ENCODE data around the gene SNX20. TPM values are rescaled to one million over a fixed set of nuclear protein-coding genes. Genes with fewer than 3 reads are reported as not detected.

The SNX20 gene
- total RNA-seq, 1 donor from 2014 or later, result not detected

- H3K4me2 ChIP-seq (ENCODE audit: low read length), result no peak overlapping the region
- no peaks in the 10 kb centered on the region for H3K36me3 ChIP-seq (ENCODE audit: insufficient read depth, low read length)
- H3K9me3 Mint-ChIP-seq (ENCODE audit: unreplicated experiment), result peaks cover 1% of the 10 kb centered on the region
- no peak overlapping the region for H3K4me3 Mint-ChIP-seq (ENCODE audit: unreplicated experiment)
- no peaks in the 10 kb centered on the region for H3K27me3 ChIP-seq (ENCODE audit: insufficient read depth, low read length)
- H3K36me3 Mint-ChIP-seq (ENCODE audit: low read depth, unreplicated experiment), result no peaks in the 10 kb centered on the region
- peaks cover 49% of the 10 kb centered on the region for H3K27me3 Mint-ChIP-seq (ENCODE audit: low read depth, unreplicated experiment)
- H2AFZ ChIP-seq (ENCODE audit: low read depth, low read length), result no peak overlapping the region
- H3K4me1 ChIP-seq (ENCODE audit: insufficient read depth, low read length), result no peaks in the 10 kb centered on the region
- FAIRE-seq (no peak), DNase-seq (ENCODE audit: low read depth) (no peak)
- no peak overlapping the region for H3K4me3 ChIP-seq (ENCODE audit: insufficient read depth, low read depth, low read length)
- no peak overlapping the region for H3K27ac ChIP-seq (ENCODE audit: low read depth, low read length)
- no peaks in the 10 kb centered on the region for H3K4me1 Mint-ChIP-seq (ENCODE audit: low read depth, unreplicated experiment)
- no peaks in the 10 kb centered on the region for H3K79me2 ChIP-seq (ENCODE audit: insufficient read depth, low read length)
- no peak overlapping the region for H3K27ac Mint-ChIP-seq (ENCODE audit: unreplicated experiment)
- TF ChIP-seq, protein P1, sequence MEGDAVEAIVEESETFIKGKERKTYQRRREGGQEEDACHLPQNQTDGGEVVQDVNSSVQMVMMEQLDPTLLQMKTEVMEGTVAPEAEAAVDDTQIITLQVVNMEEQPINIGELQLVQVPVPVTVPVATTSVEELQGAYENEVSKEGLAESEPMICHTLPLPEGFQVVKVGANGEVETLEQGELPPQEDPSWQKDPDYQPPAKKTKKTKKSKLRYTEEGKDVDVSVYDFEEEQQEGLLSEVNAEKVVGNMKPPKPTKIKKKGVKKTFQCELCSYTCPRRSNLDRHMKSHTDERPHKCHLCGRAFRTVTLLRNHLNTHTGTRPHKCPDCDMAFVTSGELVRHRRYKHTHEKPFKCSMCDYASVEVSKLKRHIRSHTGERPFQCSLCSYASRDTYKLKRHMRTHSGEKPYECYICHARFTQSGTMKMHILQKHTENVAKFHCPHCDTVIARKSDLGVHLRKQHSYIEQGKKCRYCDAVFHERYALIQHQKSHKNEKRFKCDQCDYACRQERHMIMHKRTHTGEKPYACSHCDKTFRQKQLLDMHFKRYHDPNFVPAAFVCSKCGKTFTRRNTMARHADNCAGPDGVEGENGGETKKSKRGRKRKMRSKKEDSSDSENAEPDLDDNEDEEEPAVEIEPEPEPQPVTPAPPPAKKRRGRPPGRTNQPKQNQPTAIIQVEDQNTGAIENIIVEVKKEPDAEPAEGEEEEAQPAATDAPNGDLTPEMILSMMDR (IDR thresholded peaks at IDR 0.05; ENCODE audit: insufficient read depth, low read depth, low read length), result no peak
- TF ChIP-seq EZH2 (IDR thresholded peaks at IDR 0.05; ENCODE audit: insufficient read depth, low read length), result no peak
- no peaks in the 10 kb centered on the region for H4K20me1 ChIP-seq (ENCODE audit: insufficient read depth, low read length)
- no peaks in the 10 kb centered on the region for H3K9me3 ChIP-seq (ENCODE audit: insufficient read depth, low read depth, low read length)
- no peak overlapping the region for H3K9ac ChIP-seq (ENCODE audit: low read length)
Measured at GRCh38 chr16:50643192-50643591, 37.9 kb downstream of the SNX20 start.

DNA sequence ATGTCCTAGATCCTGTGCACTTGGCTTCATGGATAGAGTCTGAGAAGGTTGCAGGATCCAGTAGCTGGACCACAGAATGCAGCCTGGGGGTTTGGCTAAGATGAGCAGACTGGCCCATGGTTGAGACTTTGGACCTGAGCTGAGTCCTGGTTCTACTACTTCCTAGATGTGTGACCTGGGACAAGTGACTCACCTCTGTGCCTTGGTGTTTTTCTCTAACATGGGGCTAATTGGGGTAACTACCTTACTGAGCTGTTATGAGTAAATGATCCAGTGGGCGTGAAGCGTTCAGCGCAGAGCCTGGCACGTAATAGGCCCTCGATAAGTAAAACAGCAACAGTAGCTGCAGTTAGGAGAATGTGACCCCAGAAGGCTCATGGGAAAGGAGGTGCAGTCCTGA lies 38.8 kb downstream of the SNX20 start:
- TF ChIP-seq, protein P1 (IDR thresholded peaks at IDR 0.05; ENCODE audit: insufficient read depth, low read depth, low read length), result no peak
- TF ChIP-seq EZH2 (IDR thresholded peaks at IDR 0.05; ENCODE audit: insufficient read depth, low read length), result no peak
- H3K4me3 Mint-ChIP-seq (ENCODE audit: unreplicated experiment), result no peak overlapping the region
- DNase-seq (ENCODE audit: low read depth) (no peak), FAIRE-seq (no peak)
- no peaks in the 10 kb centered on the region for H3K9me3 ChIP-seq (ENCODE audit: insufficient read depth, low read depth, low read length)
- no peak overlapping the region for H3K9ac ChIP-seq (ENCODE audit: low read length)
- no peak overlapping the region for H3K27ac ChIP-seq (ENCODE audit: low read depth, low read length)
- H3K27me3 ChIP-seq (ENCODE audit: insufficient read depth, low read length), result no peaks in the 10 kb centered on the region
- no peak overlapping the region for H2AFZ ChIP-seq (ENCODE audit: low read depth, low read length)
- H4K20me1 ChIP-seq (ENCODE audit: insufficient read depth, low read length), result no peaks in the 10 kb centered on the region
- no peaks in the 10 kb centered on the region for H3K36me3 ChIP-seq (ENCODE audit: insufficient read depth, low read length)
- peaks cover 50% of the 10 kb centered on the region for H3K27me3 Mint-ChIP-seq (ENCODE audit: low read depth, unreplicated experiment)
- H3K4me3 ChIP-seq (ENCODE audit: insufficient read depth, low read depth, low read length), result no peak overlapping the region
- H3K27ac Mint-ChIP-seq (ENCODE audit: unreplicated experiment), result no peak overlapping the region
- no peak overlapping the region for H3K4me2 ChIP-seq (ENCODE audit: low read length)
- no peaks in the 10 kb centered on the region for H3K36me3 Mint-ChIP-seq (ENCODE audit: low read depth, unreplicated experiment)
- no peaks in the 10 kb centered on the region for H3K9me3 Mint-ChIP-seq (ENCODE audit: unreplicated experiment)
- H3K79me2 ChIP-seq (ENCODE audit: insufficient read depth, low read length), result no peaks in the 10 kb centered on the region
- H3K4me1 ChIP-seq (ENCODE audit: insufficient read depth, low read length), result no peaks in the 10 kb centered on the region
- no peaks in the 10 kb centered on the region for H3K4me1 Mint-ChIP-seq (ENCODE audit: low read depth, unreplicated experiment)

DNA sequence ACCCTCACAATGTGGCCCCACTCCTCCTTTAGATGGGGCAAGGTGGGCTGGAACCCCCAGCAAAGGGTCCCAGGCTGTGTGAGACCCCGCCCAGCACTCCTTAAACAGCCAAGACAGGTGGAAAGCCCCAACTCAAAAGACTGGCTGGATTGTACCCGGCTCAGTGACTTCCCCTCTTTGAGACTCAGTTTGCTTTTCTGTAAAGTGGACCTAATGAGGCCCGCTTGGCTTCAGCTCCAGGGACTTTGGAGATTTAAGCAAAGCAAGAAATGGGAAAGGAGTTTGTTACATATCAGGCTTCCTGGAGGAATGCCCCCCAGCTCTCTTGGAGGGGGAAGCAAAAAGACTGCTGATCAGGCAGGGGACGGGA lies 39.3 kb downstream of the SNX20 start:
- H3K27ac Mint-ChIP-seq (ENCODE audit: unreplicated experiment), result no peak overlapping the region
- no peak for FAIRE-seq

More for the DNA sequence above, 39.3 kb downstream of the SNX20 start:
- Histone ChIP-seq H3K36me3 (ENCODE audit: insufficient read depth, low read length) (no peaks in the 10 kb centered on the region), H3K27me3 (ENCODE audit: insufficient read depth, low read length) (no peaks in the 10 kb centered on the region), H2AFZ (ENCODE audit: low read depth, low read length) (no peak overlapping the region), H3K4me3 (ENCODE audit: insufficient read depth, low read depth, low read length) (no peak overlapping the region), H3K9ac (ENCODE audit: low read length) (no peak overlapping the region), H3K79me2 (ENCODE audit: insufficient read depth, low read length) (no peaks in the 10 kb centered on the region), H3K4me1 (ENCODE audit: insufficient read depth, low read length) (no peaks in the 10 kb centered on the region), H3K27ac (ENCODE audit: low read depth, low read length) (no peak overlapping the region), H3K9me3 (ENCODE audit: insufficient read depth, low read depth, low read length) (no peaks in the 10 kb centered on the region), H4K20me1 (ENCODE audit: insufficient read depth, low read length) (no peaks in the 10 kb centered on the region), H3K4me2 (ENCODE audit: low read length) (no peak overlapping the region)
- Mint-ChIP-seq H3K4me3 (ENCODE audit: unreplicated experiment) (no peak overlapping the region), H3K9me3 (ENCODE audit: unreplicated experiment) (no peaks in the 10 kb centered on the region), H3K4me1 (ENCODE audit: low read depth, unreplicated experiment) (no peaks in the 10 kb centered on the region), H3K36me3 (ENCODE audit: low read depth, unreplicated experiment) (no peaks in the 10 kb centered on the region), H3K27me3 (ENCODE audit: low read depth, unreplicated experiment) (peaks cover 46% of the 10 kb centered on the region)
- no peak for DNase-seq (ENCODE audit: low read depth)
- TF ChIP-seq, protein P1 (IDR thresholded peaks at IDR 0.05; ENCODE audit: insufficient read depth, low read depth, low read length), result no peak
- TF ChIP-seq EZH2 (IDR thresholded peaks at IDR 0.05; ENCODE audit: insufficient read depth, low read length), result no peak

All from astrocyte (in vitro differentiated cells and primary cell).